Body of pancreas (tissue), 4 donors: ENCODE results near the gene MYOC. TPM values are rescaled to one million over a fixed set of nuclear protein-coding genes. Genes with fewer than 3 reads are reported as not detected.

Experiments
- ATAC-seq: fragments of 150-250 bp; one replicate; pipeline ENCODE4 v1.9.1; 2016
- DNase-seq, 4 donors: peaks; one replicate each; pipeline ENCODE4 v3.0.0-alpha.2; 2019
- H3K27ac ChIP-seq, 4 donors: fragments of 200-600 bp; sonication (generic); 1 replicate in 3 of 4; 2 replicates in 1 of 4; pipeline versions ENCODE4 v1.5.1 to v1.6.1; 2016 to 2019; ENCODE audit warnings: mild to moderate bottlenecking in 1 of 4, mixed read lengths in 1 of 4, moderate library complexity in 1 of 4
- H3K27me3 ChIP-seq, 2 donors: fragments of 200-600 bp; sonication (generic); one replicate each; pipeline ENCODE4 v1.6.0; 2016; ENCODE audit warnings: mild to moderate bottlenecking in 1 of 2
- H3K36me3 ChIP-seq, 2 donors: fragments of 200-600 bp; sonication (generic); replicated peaks in 1 of 2; 2 replicates each; pipeline ENCODE4 v1.5.1; 2016; ENCODE audit warnings: low read depth in 2 of 2; ENCODE audit not compliant: insufficient read depth in 1 of 2
- H3K4me1 ChIP-seq: fragments of 200-600 bp; sonication (generic); one replicate; pipeline ENCODE4 v1.6.0; 2016
- H3K4me3 ChIP-seq, 2 donors: fragments of 200-600 bp; sonication (generic); 1 replicate in 1 of 2; 2 replicates in 1 of 2; pipeline ENCODE4 v1.5.1; 2016 to 2019
- H3K9me3 ChIP-seq, 3 donors: fragments of 200-600 bp; sonication (generic); 1 replicate in 2 of 3; 2 replicates in 1 of 3; pipeline ENCODE4 v1.5.1; 2016
- POLR2A ChIP-seq, 3 donors: fragments of 450-650 bp; IDR thresholded peaks; one replicate each; pipeline ENCODE4 v1.6.1; 2016; ENCODE audit warnings: antibody characterized with exemption in 3 of 3, mild to moderate bottlenecking in 2 of 3
- WGBS, 2 donors: methylation state at CpG; one replicate each; pipeline ENCODE4 v1.1.5; 2017; 5-methylcytosine and 5-hydroxymethylcytosine counted together
- intact Hi-C: fragments of 100-400 bp; cut with DNase I; formaldehyde crosslinking; loops from one replicate; pipeline ENCODE4 v1.15.1; 2023
- total RNA-seq, 2 donors: library from RNA; depleted of rRNA; stranded (reverse); fragments of >200 nt; gene quantifications; one replicate each; pipeline ENCODE4 v1.1.0, GENCODE V29; 2016
- TF ChIP-seq, protein P1 (sequence below), 7 experiments: fragments of 450-650 bp in 4 of 7; fragments of 200-600 bp in 3 of 7; sonication (generic) in 3 of 7; IDR thresholded peaks; one replicate each; pipeline ENCODE4 v1.5.1; 2016 to 2019; ENCODE audit warnings: antibody characterized with exemption in 7 of 7

The MYOC gene
- total RNA-seq, 2 donors from 2014 or later, result 1.3 to 5.4 TPM

GRCh38 chr1:171636141-171636540 is 16.3 kb downstream of the MYOC start:
- H3K9me3 ChIP-seq, result no peaks in the 10 kb centered on the region
- no peaks in the 10 kb centered on the region for H3K4me1 ChIP-seq
- H3K27ac ChIP-seq, result no peak overlapping the region
- no peak for TF ChIP-seq POLR2A (IDR thresholded peaks at IDR 0.05)
- TF ChIP-seq, protein P1, sequence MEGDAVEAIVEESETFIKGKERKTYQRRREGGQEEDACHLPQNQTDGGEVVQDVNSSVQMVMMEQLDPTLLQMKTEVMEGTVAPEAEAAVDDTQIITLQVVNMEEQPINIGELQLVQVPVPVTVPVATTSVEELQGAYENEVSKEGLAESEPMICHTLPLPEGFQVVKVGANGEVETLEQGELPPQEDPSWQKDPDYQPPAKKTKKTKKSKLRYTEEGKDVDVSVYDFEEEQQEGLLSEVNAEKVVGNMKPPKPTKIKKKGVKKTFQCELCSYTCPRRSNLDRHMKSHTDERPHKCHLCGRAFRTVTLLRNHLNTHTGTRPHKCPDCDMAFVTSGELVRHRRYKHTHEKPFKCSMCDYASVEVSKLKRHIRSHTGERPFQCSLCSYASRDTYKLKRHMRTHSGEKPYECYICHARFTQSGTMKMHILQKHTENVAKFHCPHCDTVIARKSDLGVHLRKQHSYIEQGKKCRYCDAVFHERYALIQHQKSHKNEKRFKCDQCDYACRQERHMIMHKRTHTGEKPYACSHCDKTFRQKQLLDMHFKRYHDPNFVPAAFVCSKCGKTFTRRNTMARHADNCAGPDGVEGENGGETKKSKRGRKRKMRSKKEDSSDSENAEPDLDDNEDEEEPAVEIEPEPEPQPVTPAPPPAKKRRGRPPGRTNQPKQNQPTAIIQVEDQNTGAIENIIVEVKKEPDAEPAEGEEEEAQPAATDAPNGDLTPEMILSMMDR (IDR thresholded peaks at IDR 0.05), result no peak
- H3K27me3 ChIP-seq, result no peaks in the 10 kb centered on the region
- WGBS, 2 donors, result 74 to 93% methylated on average over 2 to 11 of the region's 11 CpGs
- no peak for DNase-seq
- intact Hi-C loops, result no loop called here
- no peak for ATAC-seq
- no peaks in the 10 kb centered on the region for H3K36me3 ChIP-seq
- no peak overlapping the region for H3K4me3 ChIP-seq

DNA sequence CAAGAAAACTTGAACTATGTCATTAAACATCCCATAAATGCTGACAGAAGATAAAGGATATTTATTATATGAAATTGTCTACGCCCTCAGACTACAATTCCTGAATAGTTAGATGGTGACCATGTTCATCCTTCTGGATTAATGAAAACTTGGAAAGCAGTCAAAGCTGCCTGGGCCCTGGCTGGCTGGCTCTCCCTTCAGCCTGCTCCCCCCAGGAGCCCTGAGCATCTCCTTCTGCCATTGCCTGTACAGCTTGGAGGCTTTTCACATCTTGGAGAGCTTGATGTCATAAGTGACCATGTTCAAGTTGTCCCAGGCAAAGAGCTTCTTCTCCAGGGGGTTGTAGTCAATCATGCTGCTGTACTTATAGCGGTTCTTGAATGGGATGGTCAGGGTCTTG is 16.8 kb downstream of the MYOC start:
- 76 to 82% methylated on average over 1 to 2 of the region's 2 CpGs for WGBS, 2 donors
- ATAC-seq, result no peak
- no peaks in the 10 kb centered on the region for H3K4me1 ChIP-seq
- intact Hi-C loops, result no loop called here
- no peaks in the 10 kb centered on the region for H3K36me3 ChIP-seq
- no peaks in the 10 kb centered on the region for H3K9me3 ChIP-seq
- no peak overlapping the region for H3K4me3 ChIP-seq
- H3K27me3 ChIP-seq, result no peaks in the 10 kb centered on the region
- TF ChIP-seq POLR2A (IDR thresholded peaks at IDR 0.05), result no peak
- TF ChIP-seq, protein P1 (IDR thresholded peaks at IDR 0.05), result no peak
- no peak overlapping the region for H3K27ac ChIP-seq
- DNase-seq, result no peak

GRCh38 chr1:171628225-171628624 is 24.3 kb downstream of the MYOC start:
- Histone ChIP-seq H3K9me3 (no peaks in the 10 kb centered on the region), H3K27me3 (no peaks in the 10 kb centered on the region), H3K27ac (no peak overlapping the region), H3K4me3 (no peak overlapping the region), H3K4me1 (no peaks in the 10 kb centered on the region), H3K36me3 (no peaks in the 10 kb centered on the region)
- DNase-seq (no peak), ATAC-seq (no peak)
- intact Hi-C loops, result no loop called here
- TF ChIP-seq POLR2A (IDR thresholded peaks at IDR 0.05), result no peak
- TF ChIP-seq, protein P1 (IDR thresholded peaks at IDR 0.05), result no peak
- WGBS, 2 donors, result 76 to 86% methylated on average over 2 of the region's 2 CpGs

DNA sequence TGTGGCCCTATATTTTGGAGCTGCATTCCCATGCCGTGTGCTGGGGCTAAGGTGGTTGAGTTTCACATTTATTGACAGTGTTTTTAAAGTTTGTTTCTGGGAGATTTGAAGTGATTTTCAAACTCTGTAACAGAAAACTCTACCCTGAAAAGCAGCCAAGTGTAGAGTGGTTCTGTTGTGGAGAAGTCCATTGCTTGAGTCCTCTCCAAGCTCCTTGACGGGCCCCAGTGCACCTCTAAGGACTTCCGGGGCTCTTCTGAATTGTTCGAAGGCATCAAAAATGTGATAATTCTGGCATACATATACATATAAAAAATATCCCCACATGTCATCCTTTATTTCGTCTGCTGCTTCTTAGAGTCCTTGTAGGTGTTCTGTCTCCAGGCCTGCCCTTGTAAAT is 25.5 kb downstream of the MYOC start:
- intact Hi-C loops, result no loop called here
- ATAC-seq, result no peak
- Histone ChIP-seq H3K4me1 (no peaks in the 10 kb centered on the region), H3K27ac (no peak overlapping the region), H3K9me3 (no peaks in the 10 kb centered on the region), H3K27me3 (no peaks in the 10 kb centered on the region), H3K4me3 (no peak overlapping the region), H3K36me3 (no peaks in the 10 kb centered on the region)
- no peak for DNase-seq
- WGBS, 2 donors, result 81 to 85% methylated on average over 5 of the region's 5 CpGs
- TF ChIP-seq, protein P1 (IDR thresholded peaks at IDR 0.05), result no peak
- TF ChIP-seq POLR2A (IDR thresholded peaks at IDR 0.05), result no peak

- no peak for ATAC-seq
- Histone ChIP-seq H3K27me3 (no peaks in the 10 kb centered on the region), H3K4me3 (no peak overlapping the region), H3K36me3 (no peaks in the 10 kb centered on the region), H3K27ac (no peak overlapping the region), H3K4me1 (no peaks in the 10 kb centered on the region), H3K9me3 (no peaks in the 10 kb centered on the region)
- no peak for DNase-seq
- intact Hi-C loops, result no loop called here
- 77 to 79% methylated on average over 1 of the region's 1 CpG for WGBS, 2 donors
- TF ChIP-seq, protein P1 (IDR thresholded peaks at IDR 0.05), result no peak
- TF ChIP-seq POLR2A (IDR thresholded peaks at IDR 0.05), result no peak
Measured at GRCh38 chr1:171625225-171625624, 27.3 kb downstream of the MYOC start.
